ENCODE data around the gene CCRL2.
"Not testable (repeated sequence)": the region's sequence is repeated elsewhere in the genome, so short reads cannot be mapped to it uniquely, and the experiment has no call there.

The CCRL2 gene

DNA sequence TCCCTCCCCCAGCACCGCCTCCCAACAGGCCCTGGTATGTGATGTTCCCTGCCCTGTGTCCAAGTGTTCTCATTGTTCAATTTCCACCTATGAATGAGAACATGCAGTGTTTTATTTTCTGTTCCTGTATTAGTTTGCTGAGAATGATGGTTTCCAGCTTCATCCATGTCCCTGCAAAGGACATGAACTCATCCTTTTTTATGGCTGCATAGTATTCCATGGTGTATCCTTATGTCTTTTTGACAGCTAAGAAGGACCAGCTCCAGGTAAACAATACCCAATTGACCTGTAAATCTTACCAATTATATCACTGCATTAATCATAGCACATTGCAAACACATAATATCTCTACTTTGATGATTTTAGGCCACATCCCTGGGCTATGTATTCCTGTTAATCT is 23.8 kb downstream of the CCRL2 start:
- not testable (repeated sequence) for DNase-seq

DNA sequence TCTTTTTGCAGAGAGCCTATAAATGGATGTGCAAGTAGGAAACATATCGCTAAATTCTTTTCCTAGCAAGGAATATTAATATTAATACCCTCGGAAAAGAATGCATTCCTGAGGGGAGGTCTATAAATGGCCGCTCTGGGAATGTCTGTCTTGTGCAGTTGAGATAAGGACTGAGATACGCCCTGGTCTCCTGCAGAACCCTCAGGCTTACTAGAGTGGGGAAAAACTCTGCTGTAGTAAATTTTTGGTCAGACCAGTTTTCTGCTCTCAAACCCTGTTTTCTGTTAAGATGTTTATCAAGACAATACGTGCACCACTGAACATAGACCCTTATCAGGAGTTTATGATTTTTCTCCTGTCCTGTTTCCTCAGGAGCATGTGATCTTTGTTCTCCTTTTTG is 24.8 kb downstream of the CCRL2 start:
- DNase-seq, result not testable (repeated sequence)

DNA sequence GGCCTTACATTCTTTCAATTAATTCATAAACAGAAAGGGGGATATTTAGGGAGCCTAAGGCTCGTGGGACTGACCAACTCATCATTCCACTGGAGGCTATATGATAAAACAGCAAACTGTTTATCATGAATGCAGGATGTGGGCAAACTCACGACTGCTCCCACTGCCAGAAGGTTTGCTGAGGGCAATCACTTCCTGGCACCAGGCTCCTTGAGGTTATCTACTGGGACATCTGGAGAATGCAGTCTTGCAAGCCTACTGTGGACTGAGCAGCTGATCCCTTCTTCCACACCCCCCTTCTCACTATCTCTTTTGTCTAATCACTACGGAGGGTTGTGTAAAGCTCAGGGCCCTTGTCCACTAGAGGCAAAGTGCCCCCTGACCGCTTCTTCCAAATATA is 26.1 kb downstream of the CCRL2 start:
- DNase-seq, result peak in 1 of 2 donors; percentile 78

DNA sequence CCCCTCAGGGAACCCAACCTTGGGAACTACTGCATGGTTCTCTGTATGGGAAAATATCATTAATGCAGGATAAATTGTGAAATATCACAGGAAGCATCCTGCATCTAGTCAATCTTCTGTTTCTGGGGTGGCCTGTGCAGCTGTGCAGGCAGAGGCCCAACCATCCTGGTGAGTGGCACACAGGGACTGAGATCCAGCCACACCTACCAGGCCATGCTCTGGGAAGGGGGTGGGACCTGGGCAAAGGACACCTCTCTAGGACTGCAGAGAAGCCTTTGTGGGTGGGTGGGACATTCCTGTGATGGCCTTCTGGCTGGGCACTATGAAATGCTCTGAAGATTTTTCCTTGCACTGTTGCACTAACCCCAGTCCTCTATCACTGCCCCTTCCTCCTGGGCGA is 26.8 kb downstream of the CCRL2 start:
- no peak for DNase-seq

DNA sequence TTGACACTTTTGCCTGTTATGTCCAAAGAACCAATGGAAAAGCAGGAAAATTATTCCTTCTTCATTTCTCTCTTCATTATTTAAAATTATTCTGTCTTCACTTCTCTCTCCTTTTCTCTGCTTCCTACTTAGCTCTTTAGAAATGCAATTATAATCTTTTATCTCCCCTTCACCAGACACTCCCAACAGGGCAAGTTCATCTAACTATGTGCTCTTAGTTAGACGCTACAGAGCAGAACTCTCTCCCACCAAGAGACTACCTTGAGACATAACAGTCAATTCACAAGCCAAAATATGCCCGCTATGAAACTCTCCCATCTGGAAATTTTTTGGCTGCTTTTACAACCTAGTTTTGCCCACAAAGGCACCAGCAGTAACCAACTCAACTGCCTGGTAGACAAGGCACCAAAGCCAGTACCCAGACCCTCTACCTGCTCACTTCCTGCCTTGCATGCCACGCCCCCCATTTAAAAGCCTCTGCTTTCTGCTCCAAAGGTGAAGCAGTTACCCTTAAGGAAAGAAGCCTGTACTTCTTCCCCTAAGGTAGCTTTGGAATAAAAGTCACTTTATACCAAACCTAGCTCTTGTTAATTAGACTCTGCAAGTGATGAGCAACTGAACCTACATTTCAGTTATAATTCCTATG is 28.1 kb downstream of the CCRL2 start:
- no peak for DNase-seq

DNA sequence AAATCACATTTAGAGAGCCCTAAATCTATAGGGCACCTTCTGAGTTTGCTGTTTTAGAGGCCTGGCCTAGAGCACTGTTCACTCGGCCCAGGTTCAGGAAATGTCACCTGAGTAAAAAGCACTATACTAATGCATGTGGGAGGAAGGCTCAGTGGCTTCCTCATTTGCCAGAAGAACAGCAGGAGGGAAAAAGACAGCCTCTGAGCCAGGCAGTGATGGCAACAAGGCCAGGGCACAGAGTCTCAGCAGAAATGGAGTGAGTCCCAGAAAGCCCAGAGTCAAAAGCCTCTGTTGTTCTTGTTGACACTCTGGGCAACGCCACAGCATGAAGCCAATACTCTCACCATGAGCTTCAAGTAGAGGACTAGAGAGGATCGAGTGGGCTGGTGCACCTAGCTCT is 31.8 kb downstream of the CCRL2 start:
- no peak for DNase-seq

DNA sequence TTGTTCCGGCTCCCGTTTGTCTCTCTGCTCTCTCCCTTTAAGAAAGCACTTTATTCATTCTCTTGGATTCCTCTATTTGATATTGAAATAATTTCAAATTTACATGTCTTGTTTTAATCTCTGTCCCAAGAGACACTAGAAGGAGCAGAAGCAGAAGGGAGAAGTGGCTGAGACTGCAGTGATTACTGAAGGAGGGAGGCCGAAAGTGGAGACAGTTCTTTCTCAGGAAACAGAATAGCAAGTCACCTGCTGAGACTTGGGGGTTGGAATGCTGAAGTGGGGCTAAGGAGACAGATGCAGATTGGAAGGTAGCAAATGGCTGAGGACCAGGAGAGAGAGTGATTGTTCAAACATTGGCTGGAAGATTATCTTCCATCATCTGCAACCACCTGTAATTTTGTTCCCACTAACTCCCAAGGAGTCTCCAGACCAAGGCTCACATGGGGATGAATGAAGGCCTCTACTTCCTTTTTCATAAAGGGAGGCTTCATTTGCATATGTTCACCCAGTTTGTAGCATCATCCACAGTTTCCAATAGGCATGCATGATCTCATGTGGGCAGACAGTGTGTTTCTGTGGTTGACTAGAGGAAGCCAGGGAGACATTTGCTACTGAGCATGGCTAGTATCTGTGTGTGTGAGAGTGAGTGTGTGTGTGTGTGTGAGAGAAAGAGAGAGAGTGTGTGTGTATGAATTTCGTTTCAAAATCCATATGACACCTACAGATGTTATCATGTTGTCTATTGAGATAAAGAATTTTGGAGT is 33.7 kb downstream of the CCRL2 start:
- peak in 1 of 2 donors; percentile 89 for DNase-seq

DNA sequence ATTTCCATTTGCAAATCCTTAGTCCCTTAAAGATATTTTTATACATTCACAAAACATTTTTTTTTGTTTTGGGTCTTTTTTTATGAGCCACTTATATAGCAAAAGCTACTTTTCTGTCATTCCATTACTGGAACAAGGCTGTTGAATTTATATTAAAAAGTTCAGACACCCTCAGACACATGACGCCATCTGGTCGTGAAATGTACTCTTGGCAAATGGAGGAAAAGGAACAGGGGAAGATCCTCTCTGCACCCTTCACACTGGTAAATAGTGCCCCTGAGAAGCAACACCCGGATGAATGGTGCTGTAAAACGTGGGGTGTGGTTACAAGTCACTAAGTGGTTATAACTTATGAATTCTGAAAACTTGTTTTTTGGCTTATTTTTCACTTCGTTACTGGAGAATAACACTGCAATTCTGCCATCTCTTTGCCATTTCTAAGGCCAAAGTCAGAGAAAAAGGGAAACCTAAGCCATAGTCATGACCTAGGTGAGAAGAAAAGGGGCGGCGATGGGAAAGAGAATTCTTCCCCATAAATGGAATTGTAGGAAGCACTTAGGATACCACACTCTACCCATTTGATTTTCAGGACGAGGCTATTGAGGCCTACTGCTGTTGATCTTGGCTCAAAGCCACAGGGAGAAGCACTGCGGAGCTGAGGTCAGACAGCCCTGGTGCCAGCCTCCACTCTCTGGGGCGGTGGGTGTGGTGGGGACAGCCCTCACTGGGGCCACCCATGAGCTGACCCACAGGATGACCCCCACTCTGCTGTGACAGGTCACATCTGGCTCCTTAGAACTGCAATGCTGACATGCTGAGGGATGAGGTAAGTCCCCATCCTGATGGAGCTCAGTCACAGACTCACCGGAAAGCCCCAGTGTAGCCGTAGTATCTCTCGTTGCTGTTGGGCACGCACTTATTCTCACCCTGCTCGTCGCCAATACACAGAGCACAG is 35.8 kb downstream of the CCRL2 start:
- no peak for DNase-seq

DNA sequence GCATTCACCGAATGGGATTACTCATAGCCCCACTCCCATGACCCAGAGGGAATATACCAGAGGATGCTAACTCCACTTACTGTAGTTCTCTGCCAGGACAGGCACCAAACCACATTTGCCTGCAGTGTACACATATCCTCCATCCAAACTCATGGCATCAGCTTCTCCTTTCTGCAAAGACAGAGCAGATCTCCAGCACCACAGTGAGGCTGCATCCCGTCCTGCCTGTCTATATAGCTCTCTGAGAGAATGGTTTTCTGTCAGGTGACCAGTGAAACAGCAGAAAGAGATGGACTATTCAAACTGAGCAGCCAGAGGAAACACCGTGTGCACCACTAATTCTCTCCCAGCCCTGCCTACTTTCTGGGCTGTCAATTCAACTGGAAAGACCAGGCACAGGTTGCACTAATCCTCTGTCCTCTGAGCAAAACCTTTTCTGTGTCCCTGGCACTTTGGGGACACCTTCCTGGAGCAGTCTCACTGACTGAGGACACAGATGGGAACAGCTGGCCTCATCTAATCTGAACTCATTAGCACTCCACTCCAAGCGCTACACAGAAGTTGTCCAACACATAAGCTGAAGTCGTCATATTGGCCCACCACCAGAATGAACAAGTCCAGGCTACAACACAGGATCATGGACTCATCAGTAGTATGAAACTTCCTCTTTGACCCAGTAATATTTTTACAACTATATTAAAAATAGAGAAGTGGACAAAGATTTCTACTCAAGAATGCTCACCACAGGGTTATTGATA is 40.3 kb downstream of the CCRL2 start:
- DNase-seq, result peak in 1 of 2 donors; percentile 47

DNA sequence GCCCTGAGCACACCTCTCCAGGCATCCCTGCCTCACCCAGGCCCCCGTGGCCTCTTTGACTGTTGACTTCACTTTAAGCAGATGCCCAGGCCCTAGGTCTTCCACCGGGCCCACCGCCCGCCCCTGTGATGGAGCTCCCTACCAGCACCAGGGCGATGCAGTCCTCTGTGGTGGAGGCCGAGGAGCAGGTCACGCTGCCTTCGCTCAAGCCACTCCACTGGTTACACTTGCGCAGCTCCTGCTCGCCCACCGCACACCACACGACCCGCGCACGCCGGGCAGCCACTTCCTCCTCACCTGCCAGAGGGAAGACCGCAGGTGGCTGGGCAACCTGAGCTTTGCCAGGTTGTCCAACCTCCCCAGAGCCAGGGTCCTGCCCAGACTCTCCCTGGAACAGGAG is 41.7 kb downstream of the CCRL2 start:
- no peak for DNase-seq

DNA sequence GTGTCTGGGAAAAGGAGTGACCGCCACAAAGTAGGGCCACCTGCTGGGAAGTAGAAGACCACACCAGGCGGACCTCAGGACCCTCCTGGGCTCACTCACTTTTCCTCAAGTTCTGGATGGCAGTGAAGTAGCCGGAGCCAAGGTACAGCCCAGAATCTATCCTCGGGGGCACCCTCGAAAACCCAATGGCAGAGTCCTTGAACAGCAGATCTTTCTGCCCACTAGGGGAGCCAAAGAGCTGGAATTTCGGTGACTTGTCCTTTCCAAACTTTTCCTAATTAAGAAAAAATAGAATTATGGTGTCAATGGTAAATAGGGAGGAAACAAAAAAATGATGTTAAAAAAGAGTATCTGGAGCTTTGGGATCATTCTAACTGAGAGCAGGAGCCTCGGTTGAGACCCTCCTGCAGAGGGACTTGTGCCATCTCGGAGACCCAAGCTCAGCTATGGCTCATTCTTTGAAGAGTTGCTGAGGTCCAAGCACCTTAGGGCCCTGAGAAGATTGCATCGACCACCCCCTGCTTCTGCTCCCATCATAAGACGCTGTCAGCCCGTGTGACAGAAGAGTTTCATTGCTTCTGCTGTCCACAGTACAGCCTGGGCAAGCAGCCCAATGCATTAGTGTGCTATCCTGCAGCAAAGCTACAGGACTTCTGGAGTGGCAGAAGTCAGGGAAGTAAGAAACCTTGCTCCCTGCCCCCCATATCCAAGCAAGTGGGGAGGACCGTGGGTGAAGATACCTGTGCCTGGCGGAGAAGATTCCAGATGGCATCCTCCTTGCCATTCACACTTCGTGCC is 42.9 kb downstream of the CCRL2 start:
- no peak for DNase-seq

DNA sequence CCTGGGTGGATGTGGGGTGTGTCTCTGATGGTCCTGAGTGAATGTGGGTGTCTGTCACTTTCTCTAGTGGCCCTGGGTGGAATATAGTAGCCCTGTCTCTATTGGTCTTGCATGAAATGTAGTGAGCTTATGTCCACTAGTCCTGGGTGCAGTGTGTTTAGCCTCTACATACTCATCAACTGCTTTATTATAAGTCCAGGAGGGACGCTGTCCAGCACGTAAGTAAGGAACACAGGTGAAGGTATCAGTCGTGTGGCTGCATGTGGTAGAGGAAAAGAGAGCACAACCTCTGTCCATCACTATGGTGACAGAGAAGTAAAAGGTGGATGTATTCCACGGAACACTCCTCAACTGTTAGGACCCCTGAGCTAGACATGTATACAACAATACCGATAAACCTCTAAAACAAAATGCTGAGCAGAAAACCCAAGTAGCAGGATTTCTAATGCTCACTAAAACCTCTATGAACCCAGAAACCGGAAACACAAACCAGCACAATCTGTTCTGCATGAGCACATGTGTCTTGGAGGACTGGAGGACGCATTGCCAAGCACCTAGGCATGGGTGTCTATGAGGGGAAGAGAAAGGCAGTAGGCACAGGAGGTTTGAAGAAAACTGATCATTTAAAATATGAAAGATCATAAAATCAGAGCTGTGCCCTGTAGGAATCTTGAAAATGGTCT is 46.6 kb downstream of the CCRL2 start:
- no peak for DNase-seq

DNA sequence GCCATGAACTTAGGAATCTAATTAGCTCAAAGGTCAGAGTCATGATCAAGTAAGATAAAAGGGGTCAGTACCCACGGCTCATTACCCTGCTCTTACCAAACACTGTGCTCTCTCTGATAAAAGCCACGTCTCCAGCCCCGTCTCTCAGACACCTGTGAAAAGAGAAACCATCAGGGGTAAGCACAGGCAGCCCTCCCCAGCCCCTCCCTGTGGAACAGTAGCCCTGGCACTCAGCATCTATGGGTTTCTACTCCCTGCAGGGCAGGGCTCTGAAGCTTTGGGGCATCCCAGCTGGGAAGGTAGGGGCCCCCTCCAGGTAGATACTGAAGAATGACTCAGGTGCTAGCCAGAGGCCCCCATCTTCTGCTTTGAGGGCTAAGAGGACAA is 47.1 kb downstream of the CCRL2 start:
- no peak for DNase-seq

DNA sequence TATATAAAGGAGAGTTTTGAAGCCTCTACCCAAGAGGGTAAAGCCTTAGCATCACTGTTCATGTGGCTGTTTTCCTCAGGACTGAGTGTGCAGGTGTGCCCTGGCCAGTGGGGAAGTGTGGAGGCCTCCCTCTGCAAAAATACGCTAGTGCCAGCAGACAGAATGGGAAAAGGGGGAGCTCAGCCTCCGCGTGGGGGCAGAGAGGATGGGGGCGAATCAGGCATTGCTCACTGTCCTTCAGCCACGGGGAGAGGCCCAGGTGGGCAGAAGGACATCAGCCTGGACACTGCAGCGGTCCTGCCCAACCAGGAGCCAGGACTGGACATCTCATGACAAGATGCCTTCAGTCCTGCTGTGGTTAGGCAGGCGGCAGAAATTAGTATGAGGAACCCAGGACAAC is 47.5 kb downstream of the CCRL2 start:
- no peak for DNase-seq

DNA sequence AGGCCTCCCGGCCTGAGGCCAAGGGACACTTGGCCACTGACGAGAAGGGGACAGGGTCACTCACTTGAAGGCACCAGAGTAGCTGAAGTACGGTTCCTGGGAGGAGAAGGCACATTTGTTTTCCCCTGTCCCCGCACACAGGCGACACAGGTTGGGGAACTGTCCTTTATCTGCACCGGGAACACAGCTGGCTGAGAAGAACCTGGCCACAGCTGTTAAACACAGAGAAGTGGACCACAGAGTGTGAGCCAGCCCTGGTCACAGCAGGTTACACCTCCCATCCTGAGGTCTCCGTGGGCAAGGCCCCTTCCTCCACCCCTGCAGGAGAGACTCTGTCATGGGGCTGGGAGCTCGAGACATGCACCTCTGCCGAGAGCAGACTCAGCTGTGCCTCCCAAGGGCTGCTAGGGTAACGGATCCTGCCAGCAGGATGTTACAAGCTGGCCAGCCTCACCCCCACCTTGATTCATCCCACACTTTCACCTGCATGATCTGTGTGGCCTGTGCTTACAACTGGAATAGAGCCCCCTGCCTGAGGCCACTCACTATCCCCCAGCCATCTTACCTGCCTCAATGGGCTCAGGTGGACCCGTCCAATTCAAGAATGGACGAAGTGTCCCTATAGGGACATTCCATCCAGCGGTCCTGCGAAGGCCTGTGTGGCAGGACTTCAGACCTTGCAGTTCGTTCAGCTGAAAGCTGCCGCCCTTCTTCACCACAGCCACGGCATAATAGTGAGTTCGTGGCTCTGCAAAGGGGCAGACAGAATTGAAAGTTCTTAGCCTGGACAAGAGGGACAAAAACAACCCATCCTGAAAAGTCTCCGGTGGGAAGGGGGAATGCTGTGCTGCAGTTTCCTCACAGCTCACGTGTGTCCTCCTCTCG is 48.4 kb downstream of the CCRL2 start:
- no peak for DNase-seq

DNA sequence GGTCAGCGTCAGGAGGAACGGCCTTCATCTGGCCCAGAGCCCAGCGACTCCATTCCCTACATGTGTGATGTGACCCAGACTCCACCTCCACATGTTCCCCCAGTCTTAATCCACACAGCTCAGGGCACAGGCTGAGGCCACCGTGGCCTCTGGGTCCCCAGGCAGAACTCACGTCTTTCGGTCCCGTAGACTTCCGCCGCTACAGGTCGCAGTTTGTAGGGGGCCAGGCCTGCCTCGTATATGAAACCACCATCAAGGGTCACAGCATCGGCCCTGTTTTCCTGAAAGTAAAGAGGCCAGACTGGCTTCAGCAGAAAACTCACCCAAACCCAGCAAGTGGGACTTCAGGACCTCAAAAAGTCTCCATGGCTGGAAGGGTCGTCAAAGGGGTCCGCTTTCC is 49.1 kb downstream of the CCRL2 start:
- no peak for DNase-seq

Data from bone marrow (tissue), 2 donors.